ENCODE results near the gene SLFN14.
"Not testable (repeated sequence)": the region's sequence is repeated elsewhere in the genome, so short reads cannot be mapped to it uniquely, and the experiment has no call there.

SLFN14 gene

DNA sequence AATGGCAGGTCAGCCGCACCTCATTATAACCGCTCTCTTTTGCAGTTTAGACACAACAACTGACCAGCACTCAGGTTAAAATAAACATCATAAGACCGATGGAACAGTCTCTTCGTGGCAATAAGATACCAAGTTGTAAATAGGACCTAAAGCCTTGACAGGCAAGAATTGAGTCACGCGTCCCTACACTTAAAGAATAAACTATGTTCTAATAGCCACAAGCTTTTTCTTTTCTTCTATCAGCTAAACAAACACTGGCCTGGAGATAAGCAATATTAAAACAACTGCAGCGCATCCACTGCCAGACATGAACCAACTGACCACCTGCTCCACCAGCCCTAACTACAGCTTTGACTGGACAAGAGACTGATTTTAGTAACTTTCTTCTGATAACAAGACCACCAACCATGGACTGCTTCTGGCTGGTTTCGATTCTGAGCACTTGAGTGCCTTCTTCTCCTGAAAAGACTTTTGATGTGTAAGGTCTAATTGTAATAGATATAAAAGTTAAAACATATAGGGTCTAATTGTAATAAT, 40.6 kb downstream of the SLFN14 start:
- no peak for DNase-seq

DNA sequence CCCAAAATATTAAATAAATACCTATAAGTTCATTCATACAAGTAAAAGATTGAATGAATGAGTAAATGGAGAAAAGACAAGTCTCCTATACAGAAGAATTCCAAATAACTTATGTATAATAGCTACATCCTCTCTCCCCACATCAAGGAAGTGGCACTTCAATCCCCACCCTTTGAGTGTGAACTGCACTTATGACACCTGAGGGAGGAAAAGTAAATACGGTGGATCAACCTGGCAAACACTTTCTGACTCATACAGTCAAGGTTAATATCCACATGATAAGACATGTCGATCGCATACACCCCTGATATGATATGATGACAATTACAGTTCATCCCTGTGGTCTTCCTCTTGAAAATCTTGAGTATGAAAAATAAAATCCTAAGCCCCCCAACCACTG, 41.2 kb downstream of the SLFN14 start:
- DNase-seq = no peak

DNA sequence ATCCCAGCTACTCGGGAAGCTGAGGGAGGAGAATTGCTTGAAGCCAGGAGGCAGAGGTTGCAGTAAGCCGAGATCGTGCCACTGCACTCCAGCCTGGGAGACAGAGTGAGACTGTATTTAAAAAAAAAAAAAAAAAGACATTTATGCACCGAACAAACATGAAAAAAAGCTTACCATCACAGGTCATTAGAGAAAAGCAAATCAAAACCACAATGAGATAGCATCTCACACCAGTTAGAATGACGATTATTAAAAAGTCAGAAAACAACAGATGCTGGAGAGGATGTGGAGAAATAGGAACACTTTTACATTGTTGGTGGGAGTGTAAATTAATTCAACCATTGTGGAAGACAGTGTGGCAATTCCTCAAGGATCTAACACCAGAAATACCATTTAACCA, 42.2 kb downstream of the SLFN14 start:
- not testable (repeated sequence) for DNase-seq

DNA sequence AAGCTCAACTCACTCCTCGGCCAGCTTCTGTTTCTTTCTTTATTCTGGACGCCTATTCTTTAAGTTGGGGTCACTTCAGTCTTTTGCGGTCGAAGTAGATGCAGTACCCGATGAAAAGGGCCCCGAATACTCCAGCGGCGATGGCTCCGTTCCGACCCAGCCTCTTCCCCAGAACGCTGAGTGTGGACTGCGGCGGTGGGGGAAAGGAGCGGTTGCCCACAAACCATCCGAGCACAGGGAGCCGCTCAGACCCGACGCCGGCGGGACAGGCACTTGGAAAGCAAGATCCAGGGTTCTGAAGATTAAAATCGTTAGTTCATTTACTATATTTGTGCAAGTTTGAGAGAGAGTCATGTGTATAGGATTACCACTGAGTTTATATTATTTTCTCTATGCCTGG, 45.6 kb downstream of the SLFN14 start:
- no peak for DNase-seq

DNA sequence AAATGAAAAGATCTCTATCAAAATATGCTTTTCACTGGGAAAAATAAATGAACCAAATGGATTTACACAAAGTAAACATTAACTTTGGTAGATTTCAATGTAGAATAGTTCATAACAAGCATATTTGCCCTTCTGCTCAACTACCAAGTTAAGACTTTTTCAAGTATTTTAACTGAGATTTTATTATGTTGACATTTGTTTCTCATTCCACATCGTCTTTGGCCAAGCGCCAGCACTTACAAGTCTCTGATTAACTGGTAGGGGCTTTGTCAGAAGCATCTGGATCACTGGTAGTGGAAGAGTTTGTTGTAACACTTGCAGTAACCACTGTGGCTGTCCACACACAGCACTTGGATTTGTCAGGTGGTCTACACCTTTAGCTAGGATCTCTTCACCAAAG, 46.1 kb downstream of the SLFN14 start:
- DNase-seq = no peak

Measured in stimulated activated CD8-positive, alpha-beta memory T cell treated with anti-CD3 and anti-CD28 coated beads, Interleukin-4, amount 100 ng/mL, for 48 hours (primary cell).